Gastroesophageal sphincter (tissue), 3 donors: ENCODE results near the gene DUS3L.

Experiments used
- EP300 ChIP-seq: sonication (generic); formaldehyde crosslinking; IDR thresholded peaks from one replicate; pipeline ENCODE4 v1.6.1; 2017; ENCODE audit warnings: antibody characterized with exemption, mild to moderate bottlenecking
- POLR2A ChIP-seq, 2 donors: fragments of 450-650 bp; IDR thresholded peaks; one replicate each; pipeline ENCODE4 v1.6.1; 2017; ENCODE audit warnings: antibody characterized with exemption in 2 of 2, mild to moderate bottlenecking in 2 of 2, moderate library complexity in 1 of 2
- TF ChIP-seq, protein P1 (sequence below), 4 experiments: fragments of 200-600 bp in 2 of 4; fragments of 450-650 bp in 2 of 4; sonication (generic) in 1 of 4; IDR thresholded peaks; one replicate each; pipeline ENCODE4 v1.5.1; 2017 to 2019; ENCODE audit warnings: antibody characterized with exemption in 4 of 4, mild to moderate bottlenecking in 2 of 4, moderate library complexity in 2 of 4

DNA sequence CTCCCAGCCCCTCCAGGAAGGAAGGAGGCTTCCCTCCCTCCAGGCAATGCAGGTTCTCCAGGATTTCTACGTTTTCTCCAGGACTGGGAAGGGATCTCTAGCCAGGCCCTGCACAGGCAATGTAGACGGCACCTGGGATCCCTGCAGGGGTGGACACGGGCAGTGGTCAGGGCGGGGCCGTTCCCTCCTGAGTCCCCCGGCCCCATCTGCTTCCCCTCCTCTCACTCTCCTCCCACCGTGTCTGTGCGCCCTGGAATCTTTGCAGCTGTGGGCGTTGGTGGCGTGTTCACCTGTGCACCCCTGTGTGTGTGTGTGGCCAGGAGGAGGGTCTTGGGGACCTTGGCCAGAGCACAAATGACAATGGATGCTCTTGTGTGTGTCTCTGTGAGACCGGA lies 23.9 kb upstream of the DUS3L start:
- TF ChIP-seq, protein P1, sequence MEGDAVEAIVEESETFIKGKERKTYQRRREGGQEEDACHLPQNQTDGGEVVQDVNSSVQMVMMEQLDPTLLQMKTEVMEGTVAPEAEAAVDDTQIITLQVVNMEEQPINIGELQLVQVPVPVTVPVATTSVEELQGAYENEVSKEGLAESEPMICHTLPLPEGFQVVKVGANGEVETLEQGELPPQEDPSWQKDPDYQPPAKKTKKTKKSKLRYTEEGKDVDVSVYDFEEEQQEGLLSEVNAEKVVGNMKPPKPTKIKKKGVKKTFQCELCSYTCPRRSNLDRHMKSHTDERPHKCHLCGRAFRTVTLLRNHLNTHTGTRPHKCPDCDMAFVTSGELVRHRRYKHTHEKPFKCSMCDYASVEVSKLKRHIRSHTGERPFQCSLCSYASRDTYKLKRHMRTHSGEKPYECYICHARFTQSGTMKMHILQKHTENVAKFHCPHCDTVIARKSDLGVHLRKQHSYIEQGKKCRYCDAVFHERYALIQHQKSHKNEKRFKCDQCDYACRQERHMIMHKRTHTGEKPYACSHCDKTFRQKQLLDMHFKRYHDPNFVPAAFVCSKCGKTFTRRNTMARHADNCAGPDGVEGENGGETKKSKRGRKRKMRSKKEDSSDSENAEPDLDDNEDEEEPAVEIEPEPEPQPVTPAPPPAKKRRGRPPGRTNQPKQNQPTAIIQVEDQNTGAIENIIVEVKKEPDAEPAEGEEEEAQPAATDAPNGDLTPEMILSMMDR (IDR thresholded peaks at IDR 0.05), result no peak
- TF ChIP-seq POLR2A (IDR thresholded peaks at IDR 0.05) (no peak), EP300 (no peak)
